LNCaP clone FGC (cell line): Measurements from ENCODE around the gene FLYWCH1.

ENCODE experiments used
- DNase-seq: peaks from one replicate; pipeline ENCODE4 v3.0.0-alpha.2; 2011; ENCODE audit warnings: low read depth
- H3K4me3 ChIP-seq: 2 replicates; pipeline ENCODE4 v1.5.1; 2011; ENCODE audit warnings: mild to moderate bottlenecking, low read depth, low read length, control low read depth
- TF ChIP-seq, protein P1 (sequence below): IDR thresholded peaks from 2 replicates; pipeline ENCODE4 v1.5.1; 2012; ENCODE audit warnings: mild to moderate bottlenecking; ENCODE audit not compliant: control insufficient read depth, insufficient read depth; ENCODE audit errors: extremely low read depth

The FLYWCH1 gene

DNA sequence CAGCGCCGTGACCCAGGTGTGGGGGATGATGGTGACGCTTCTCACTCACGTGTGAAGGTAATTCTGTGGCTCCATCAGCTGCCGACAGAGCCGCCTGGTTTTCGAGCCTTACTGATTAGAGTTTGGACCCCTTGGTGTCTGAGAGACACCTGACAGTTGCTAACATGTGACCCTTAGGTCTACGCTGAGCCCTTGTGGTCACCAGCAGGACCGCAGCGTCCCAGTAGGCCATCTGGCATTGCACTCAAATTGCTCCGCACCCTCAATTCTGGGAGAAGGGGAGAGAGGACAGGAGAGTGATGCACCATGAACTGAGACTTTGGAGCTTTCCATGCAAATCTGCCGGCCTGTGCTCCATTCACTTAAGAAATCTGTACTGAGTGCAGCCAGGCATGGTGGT, 2.5 kb downstream of the FLYWCH1 start:
- DNase-seq = no peak
- TF ChIP-seq, protein P1, sequence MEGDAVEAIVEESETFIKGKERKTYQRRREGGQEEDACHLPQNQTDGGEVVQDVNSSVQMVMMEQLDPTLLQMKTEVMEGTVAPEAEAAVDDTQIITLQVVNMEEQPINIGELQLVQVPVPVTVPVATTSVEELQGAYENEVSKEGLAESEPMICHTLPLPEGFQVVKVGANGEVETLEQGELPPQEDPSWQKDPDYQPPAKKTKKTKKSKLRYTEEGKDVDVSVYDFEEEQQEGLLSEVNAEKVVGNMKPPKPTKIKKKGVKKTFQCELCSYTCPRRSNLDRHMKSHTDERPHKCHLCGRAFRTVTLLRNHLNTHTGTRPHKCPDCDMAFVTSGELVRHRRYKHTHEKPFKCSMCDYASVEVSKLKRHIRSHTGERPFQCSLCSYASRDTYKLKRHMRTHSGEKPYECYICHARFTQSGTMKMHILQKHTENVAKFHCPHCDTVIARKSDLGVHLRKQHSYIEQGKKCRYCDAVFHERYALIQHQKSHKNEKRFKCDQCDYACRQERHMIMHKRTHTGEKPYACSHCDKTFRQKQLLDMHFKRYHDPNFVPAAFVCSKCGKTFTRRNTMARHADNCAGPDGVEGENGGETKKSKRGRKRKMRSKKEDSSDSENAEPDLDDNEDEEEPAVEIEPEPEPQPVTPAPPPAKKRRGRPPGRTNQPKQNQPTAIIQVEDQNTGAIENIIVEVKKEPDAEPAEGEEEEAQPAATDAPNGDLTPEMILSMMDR = no peak
- H3K4me3 ChIP-seq = no peak overlapping the region

DNA sequence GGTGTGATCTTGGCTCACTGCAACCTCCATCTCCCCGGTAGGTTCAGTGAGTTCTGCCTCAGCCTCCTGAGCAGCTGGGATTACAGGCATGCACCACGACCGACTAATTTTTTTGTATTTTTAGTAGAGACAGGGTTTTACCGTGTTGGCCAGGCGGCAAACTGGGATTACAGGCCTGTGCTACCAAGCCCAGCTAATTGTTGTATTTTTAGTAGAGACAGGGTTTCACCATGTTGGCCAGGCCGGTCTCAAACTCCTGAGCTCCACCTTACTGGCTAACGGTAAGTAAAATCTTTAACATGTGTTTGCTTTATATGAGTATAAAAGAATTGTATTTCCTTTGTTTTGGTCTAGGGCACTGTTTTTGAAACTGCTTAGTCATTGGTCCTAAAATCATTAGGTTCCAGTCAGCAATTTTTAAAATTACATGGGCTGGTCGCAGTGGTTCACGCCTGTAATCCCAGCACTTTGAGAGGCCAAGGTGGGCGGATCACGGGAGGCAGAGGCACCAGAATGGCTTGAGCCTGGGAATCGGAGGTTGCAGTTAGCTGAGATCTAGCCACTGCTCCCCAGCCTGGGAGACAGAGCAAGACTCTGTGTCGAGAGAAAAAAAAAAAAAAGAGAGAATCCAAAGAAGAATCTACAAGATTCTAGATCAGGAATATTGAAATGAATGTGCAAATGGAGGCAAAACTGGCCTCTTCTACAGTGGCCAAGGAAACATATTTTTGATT, 3.6 kb downstream of the FLYWCH1 start:
- DNase-seq = no peak
- TF ChIP-seq, protein P1 = no peak

DNA sequence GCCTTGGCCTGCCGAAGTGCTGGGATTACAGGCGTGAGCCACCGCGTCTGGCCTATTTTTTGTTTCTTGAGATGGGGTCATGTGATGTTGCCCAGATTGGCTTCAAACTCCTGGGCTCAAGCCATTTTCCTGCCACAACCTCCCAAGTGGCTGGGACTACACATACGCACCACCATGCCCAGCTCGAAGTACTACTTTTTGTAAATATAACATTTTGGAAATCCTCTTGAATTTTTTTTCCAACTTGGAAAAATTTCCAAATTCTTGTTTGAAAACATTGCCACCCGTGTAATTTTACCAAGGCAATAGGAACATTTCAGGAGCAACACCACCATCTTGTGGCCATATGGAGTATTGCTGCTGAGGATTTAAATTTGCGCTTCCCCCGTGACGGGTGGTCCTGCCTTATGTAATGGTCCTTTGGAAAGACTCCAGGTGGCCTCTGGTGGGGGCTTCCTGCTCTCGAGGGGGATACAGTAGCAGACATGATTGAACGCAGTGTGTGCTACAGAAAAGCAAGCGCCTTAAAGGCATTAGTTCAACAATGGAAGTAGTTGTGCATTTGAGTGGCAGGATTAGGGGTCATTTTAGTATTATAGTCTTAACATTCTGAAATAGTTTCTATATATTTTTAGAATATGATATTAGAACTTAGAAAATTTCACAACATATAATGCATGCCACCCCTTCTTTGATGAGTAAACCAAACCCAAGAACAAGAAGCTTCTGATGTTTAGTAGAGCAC, 8.0 kb downstream of the FLYWCH1 start:
- H3K4me3 ChIP-seq = no peak overlapping the region
- DNase-seq = no peak
- TF ChIP-seq, protein P1 = peak; percentile 76

More for the DNA sequence above, 3.6 kb downstream of the FLYWCH1 start:
- H3K4me3 ChIP-seq = no peak overlapping the region

DNA sequence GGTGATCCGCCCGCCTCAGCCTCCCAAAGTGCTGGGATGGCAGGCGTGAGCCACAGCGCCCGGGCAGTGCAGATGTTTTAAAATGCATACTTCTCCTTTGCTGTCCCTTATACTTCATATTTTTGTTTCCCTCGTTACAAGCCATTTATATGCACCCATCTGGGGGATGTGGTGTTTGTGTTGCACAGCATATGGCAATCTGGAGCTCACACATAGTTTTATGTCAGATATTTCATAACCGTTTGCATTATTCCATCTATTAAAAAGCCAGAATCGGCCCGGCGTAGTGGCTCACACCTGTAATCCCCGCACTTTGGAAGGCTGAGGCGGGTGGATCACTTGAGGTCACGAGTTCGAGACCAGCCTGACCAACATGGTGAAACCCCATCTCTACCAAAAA, 11.8 kb downstream of the FLYWCH1 start:
- no peak overlapping the region for H3K4me3 ChIP-seq
- no peak for DNase-seq
- TF ChIP-seq, protein P1 = no peak

DNA sequence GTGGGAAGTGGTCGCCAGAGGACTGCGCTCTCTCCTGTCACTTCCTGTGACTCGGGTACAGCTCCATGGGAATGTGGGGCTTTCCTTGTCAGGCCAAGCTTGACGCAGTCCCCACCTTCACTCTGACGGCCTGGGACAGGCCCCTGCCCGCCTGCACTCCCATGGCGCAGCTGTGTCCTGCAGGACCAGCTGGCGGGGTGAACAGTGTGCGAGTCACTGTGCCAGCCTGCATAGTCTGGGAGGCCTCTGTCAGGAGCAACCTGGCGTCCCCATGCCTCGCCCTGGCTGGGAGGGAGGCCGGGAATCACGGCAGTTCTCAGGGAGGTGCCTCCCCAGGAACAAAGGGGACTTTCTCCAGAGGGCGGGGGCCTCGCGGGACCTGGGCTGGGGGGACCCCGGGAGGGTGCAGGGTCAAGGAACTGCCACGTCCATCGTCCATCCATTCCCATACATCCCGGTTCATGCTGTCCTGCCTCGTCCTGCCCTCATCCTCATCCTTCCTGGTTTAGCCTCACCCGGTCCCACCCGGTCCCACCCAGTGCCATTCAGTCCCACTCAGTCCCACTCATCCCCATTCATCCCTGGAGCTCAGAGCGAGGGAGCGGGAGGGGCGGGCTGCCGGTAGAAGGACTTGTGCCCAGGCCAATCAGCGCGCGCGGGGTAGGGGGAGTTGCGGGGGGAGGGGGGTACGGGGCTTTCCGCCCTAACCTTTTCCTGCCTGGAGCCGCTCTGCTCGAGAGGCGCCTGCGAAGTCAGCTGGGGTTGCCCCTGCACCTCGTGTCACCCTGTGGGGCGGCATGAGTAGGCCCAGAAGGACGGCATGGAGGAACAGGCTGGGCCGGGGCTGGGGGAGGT, 13.4 kb downstream of the FLYWCH1 start:
- no peak overlapping the region for H3K4me3 ChIP-seq
- TF ChIP-seq, protein P1 = no peak
- DNase-seq = no peak

DNA sequence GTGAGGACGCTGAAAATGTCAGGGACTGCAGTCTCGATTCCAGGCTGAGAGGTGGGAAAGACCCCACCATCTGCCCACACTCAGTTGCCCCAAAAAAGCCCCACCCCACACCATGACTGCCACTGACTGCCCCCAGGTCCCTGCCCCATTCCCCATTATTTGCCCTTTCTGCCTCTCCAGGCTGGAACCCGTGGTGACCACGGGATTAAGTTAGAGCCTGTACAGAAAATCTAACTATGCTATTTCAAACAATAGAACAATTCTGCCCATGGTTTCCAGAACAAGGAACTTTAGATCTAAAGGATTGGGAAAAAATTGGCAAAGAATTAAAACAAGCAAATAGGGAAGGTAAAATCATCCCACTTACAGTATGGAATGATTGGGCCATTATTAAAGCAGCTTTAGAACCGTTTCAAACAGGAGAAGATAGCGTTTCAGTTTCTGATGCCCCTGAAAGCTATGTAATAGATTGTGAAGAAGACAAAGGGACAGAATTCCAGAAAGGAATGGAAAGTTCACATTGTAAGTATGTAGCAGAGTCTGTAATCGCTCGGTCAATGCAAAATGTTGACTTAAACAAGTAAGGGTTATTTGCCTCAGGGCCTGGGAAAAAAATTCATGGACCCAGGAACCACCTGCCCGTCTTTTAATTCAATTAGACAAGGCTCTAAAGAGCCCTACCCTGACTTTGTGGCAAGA, 14.4 kb downstream of the FLYWCH1 start:
- TF ChIP-seq, protein P1 = no peak
- DNase-seq = no peak
- no peak overlapping the region for H3K4me3 ChIP-seq
